ENCODE results near the gene CFAP65.

The CFAP65 gene

DNA sequence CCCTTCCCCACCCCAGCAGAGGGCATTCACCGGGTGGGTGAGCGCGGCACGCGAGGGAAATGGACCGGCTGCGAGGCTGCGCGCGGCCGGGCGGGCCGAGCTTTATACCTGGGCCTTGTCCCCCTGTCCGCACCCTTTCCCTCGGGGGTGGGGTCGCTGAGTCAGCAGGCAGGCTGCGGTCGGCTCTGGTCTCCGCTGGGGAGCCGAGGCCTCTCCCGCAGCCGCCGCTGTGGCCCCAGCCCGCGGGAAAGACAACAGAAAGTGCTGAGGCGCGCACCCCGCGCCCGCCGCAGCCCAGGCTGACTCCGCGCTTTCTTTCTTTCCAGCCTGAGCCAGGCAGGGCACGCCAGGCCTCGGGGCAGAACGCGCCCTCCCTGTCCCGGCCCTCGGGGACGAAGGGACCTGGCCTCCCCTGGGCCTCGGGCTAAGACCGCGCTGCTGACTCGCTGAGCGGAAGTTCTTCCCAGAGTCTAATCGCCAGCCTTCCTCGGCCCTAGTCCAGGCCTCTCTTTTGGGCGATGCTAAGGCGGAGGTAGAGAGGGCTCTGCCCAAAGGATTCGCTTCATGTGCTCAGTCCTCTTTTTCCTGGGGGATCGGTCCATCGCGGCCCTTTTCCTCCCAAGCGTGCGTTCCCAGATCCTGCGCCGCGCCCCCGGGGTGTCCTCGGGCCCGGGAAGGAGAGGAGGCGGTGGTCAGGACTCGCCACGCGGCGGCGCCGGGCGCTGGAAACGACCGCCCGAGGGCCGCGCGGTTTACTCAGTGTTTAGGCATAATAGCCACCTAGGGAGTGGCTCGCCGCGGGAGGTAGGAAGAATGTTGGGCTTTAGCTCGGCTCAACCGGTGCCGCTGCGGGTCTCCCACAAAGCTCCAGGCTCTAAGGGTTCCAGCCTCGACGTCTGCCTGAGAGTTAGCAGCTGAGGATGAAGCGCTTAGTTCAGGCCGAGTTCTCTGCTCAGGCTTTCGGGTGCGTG is 47.7 kb downstream of the CFAP65 start, which contains the start of gene CRYBA2:
CRYBA2 (minus strand) TSS at position 78 of the 971 bp plus-strand sequence. CDS start 246 bp downstream, outside the sequence.
- no peak for DNase-seq (ENCODE audit: low read depth)
- no peak within 1 kb of the TSS for H3K4me3 ChIP-seq (ENCODE audit: low read depth, low read length)
- TF ChIP-seq, protein P1, sequence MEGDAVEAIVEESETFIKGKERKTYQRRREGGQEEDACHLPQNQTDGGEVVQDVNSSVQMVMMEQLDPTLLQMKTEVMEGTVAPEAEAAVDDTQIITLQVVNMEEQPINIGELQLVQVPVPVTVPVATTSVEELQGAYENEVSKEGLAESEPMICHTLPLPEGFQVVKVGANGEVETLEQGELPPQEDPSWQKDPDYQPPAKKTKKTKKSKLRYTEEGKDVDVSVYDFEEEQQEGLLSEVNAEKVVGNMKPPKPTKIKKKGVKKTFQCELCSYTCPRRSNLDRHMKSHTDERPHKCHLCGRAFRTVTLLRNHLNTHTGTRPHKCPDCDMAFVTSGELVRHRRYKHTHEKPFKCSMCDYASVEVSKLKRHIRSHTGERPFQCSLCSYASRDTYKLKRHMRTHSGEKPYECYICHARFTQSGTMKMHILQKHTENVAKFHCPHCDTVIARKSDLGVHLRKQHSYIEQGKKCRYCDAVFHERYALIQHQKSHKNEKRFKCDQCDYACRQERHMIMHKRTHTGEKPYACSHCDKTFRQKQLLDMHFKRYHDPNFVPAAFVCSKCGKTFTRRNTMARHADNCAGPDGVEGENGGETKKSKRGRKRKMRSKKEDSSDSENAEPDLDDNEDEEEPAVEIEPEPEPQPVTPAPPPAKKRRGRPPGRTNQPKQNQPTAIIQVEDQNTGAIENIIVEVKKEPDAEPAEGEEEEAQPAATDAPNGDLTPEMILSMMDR (IDR thresholded peaks at IDR 0.05; ENCODE audit: insufficient read depth, low read depth, low read length, missing control alignments): no peak

DNA sequence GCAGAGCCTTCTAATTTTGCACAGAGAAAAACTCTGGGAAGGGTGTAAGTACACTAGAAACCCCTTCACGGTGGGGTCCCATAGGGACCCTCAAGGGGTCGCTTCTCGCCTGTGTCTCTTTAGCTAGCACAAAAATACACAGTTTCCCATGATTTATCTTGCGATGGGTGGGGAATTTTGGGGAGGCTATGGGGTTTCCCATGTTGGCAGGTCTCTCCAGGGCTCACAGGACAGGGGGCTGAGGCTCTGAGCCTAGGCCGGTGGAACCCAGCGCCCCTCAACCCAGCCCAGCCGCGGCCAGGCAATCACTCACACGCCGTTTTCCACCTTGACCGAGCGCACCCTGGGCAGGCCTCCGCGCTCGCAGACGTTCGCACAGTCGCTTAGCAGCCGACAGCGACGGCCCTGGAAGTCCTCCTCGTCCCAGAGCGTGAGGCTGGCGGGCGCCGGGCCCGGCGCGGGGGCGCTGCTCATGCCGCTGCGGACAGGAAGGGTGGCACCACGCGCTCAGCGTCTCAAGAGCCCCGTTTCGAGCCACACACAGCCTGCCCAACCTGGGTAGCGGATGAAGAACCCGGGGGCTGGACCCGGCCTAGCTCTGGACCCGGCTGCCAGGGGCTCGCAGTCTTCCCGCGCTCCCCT is 48.5 kb downstream of the CFAP65 start:
- TF ChIP-seq, protein P1 (IDR thresholded peaks at IDR 0.05; ENCODE audit: insufficient read depth, low read depth, low read length, missing control alignments): no peak
- no peak overlapping the region for H3K4me3 ChIP-seq (ENCODE audit: low read depth, low read length)
- DNase-seq (ENCODE audit: low read depth): no peak

DNA sequence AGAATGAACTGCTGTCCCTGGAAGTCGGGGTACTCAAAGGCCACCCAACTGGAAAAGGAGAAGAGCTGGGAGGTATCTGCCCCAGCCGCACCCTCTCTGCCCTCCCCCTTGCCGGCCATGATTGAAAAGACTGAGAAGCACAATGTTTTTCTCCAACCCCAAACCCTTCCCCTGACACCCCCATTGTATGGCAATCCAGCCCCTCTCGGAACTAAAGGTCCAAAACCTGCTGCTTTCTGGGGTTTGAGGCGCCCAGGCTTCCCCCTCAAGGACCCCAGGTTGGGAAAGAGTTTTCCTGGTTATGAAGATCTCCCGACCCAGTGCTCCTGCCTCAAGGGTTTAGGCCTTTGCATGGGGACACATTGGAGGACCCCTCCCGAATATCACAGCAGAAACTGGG is 49.1 kb downstream of the CFAP65 start:
- DNase-seq (ENCODE audit: low read depth): no peak
- TF ChIP-seq, protein P1 (IDR thresholded peaks at IDR 0.05; ENCODE audit: insufficient read depth, low read depth, low read length, missing control alignments): no peak
- no peak overlapping the region for H3K4me3 ChIP-seq (ENCODE audit: low read depth, low read length)

DNA sequence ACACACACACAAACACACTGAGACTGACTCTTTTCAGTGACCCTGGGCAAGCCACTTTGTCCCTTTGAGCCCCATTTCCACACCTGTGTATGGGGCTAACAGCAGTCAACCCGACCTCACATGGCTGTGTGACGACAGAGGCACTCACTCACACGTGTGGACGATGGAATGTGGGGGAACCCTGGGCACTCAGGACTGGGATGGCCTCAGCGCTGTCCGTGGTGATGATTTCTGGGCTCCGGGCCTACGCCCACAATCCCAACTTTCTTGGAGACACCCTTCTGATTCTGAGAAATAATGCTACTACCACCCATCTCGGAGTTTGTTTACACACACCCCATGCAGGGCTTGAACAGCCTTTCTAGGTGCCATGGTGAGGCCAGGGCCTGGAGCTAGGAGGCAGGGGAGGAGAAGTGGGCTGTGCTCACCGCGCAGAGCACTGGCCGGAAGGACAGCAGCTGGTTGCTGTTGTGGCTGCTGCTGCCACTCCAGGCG is 49.6 kb downstream of the CFAP65 start:
- H3K4me3 ChIP-seq (ENCODE audit: low read depth, low read length): no peak overlapping the region
- TF ChIP-seq, protein P1 (IDR thresholded peaks at IDR 0.05; ENCODE audit: insufficient read depth, low read depth, low read length, missing control alignments): no peak
- DNase-seq (ENCODE audit: low read depth): no peak

DNA sequence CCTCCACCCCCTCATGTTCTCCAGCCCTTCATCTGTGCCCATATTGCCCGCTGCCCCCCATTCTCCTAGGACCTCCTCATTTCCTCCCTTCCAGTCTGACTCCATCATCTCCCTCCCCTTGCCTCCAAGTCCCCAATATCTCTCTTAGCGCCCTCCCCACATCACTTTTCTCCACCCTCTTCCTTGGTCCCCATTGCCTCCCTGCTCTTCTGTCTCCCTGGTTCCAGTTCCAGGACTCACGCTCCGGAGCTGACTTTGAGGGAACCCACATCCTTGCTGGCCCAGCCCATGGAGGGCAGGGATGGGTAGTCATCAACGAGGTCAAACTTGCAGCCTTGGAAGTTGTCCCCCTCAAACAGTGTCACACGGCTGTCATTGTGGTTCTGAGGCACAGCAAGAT is 50.7 kb downstream of the CFAP65 start:
- TF ChIP-seq, protein P1 (IDR thresholded peaks at IDR 0.05; ENCODE audit: insufficient read depth, low read depth, low read length, missing control alignments): no peak
- no peak overlapping the region for H3K4me3 ChIP-seq (ENCODE audit: low read depth, low read length)

DNA sequence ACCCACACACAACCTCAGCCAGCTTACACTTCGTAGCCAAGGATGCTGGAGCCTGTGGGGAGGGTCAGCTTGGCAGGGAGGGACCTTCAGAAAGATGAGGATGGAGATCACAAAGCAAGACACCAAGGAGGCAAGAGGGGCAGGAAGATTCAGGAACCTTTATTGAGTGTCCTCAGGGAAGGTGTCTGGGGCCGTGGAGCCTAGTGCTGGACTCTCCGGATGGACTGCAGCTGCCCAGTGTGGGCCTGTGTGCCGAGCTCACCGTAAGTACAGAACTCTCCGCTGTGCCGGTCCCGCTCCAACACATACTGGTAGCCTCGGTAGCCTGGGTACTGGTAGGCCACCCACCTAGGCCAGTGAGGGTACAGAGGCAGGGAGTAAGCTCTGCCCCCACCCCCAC is 51.3 kb downstream of the CFAP65 start:
- no peak overlapping the region for H3K4me3 ChIP-seq (ENCODE audit: low read depth, low read length)
- TF ChIP-seq, protein P1 (IDR thresholded peaks at IDR 0.05; ENCODE audit: insufficient read depth, low read depth, low read length, missing control alignments): no peak
- DNase-seq (ENCODE audit: low read depth): no peak

More for the DNA sequence above, 50.7 kb downstream of the CFAP65 start:
- no peak for DNase-seq (ENCODE audit: low read depth)

Measured in GM12865 (cell line).